Measurements from ENCODE around the gene ASTN1. TPM values are rescaled to one million over a fixed set of nuclear protein-coding genes. Genes with fewer than 3 reads are reported as not detected.

The ASTN1 gene
- total RNA-seq, 1 experiment from 2014 or later = 0.42 TPM

DNA sequence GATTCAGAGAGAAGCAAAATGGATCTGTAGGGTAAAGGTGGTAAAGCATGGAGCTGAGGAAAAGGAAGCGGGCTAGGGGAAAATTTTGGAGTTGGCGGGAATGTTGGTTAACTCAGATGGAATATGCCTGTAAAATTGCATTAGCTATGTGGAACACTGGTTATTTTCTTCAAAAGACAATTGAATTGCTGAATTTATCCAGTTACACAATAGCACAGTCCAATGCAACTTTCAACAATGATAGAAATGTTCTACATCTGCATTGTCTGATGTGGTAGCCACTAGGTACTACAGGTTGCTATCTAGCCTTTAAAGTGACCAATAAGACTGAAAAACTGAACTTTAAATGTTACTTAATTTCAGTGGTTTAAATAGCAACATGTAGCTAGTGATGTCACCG is 315.2 kb downstream of the ASTN1 start:
- ChIA-PET POLR2A (no interaction called here), RAD21 (ENCODE audit: low non-redundant PET in 1 of 2, low total read pairs in 2 of 2, uncharacterized antibody in 2 of 2, unreplicated experiment in 2 of 2) (no interaction called here), CTCF (no interaction called here)
- no peak overlapping the region for H3K9ac ChIP-seq (ENCODE audit: low read length)
- intact Hi-C loops (cut with micrococcal nuclease) = loop anchor here (10.0 kb wide), 1 partner anchor 1474 kb away; no protein-coding TSS in a partner anchor
- H3K79me2 ChIP-seq (ENCODE audit: insufficient read depth, low read length) = no peaks in the 10 kb centered on the region
- TF ChIP-seq SRF (IDR thresholded peaks at IDR 0.05; ENCODE audit: low read depth) = no peak
- no peak for TF ChIP-seq YY1 (IDR thresholded peaks at IDR 0.05; ENCODE audit: extremely low read depth, insufficient replicate concordance, low read depth, low read length)
- no peak for TF ChIP-seq JUND (IDR thresholded peaks at IDR 0.05)
- TF ChIP-seq CEBPB (IDR thresholded peaks at IDR 0.05; ENCODE audit: low read depth) = no peak
- TF ChIP-seq RAD21 (IDR thresholded peaks at IDR 0.05; ENCODE audit: low read depth) = no peak
- no peak for TF ChIP-seq POLR2A (IDR thresholded peaks at IDR 0.05; ENCODE audit: borderline replicate concordance, extremely low read depth, insufficient read depth, insufficient read length)
- no peak for TF ChIP-seq CBX3 (IDR thresholded peaks at IDR 0.05; ENCODE audit: low read depth)
- TF ChIP-seq, protein P1, sequence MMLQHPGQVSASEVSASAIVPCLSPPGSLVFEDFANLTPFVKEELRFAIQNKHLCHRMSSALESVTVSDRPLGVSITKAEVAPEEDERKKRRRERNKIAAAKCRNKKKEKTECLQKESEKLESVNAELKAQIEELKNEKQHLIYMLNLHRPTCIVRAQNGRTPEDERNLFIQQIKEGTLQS (IDR thresholded peaks at IDR 0.05) = no peak
- H3K9me2 ChIP-seq (ENCODE audit: insufficient read depth) = no peaks in the 10 kb centered on the region
- no peak overlapping the region for H3K27ac ChIP-seq (ENCODE audit: low read depth, low read length)
- H3K4me2 ChIP-seq (ENCODE audit: low read length) = no peak overlapping the region
- H3K4me1 ChIP-seq (ENCODE audit: control insufficient read depth in 1 of 2, insufficient read depth in 2 of 2, low read length in 2 of 2) = no peaks in the 10 kb centered on the region
- H3K9me3 ChIP-seq (ENCODE audit: control insufficient read depth in 1 of 2, insufficient read depth in 1 of 2, low read depth in 1 of 2, low read length in 2 of 2) = no peaks in the 10 kb centered on the region
- H3K27me3 ChIP-seq (ENCODE audit: insufficient read depth, low read length) = no peaks in the 10 kb centered on the region
- H3K36me3 ChIP-seq (ENCODE audit: control insufficient read depth in 1 of 2, insufficient read depth in 2 of 2, low read length in 2 of 2) = no peaks in the 10 kb centered on the region
- no TSS peak for BruUV-seq (replicated peaks)
- ATAC-seq (no peak), DNase-seq (ENCODE audit: low read depth, low spot score) (no peak)
- H4K20me1 ChIP-seq (ENCODE audit: insufficient read depth) = no peaks in the 10 kb centered on the region
- H3K4me3 ChIP-seq (replicated peaks in 1 of 2; ENCODE audit: low read depth in 1 of 2, low read length in 2 of 2) = no peak overlapping the region
- no peak overlapping the region for H2AFZ ChIP-seq (ENCODE audit: low read depth, low read length, poor library complexity, severe bottlenecking)

- intact Hi-C loops (cut with micrococcal nuclease) = loop anchor here (10.0 kb wide), 1 partner anchor 1472 kb away; no protein-coding TSS in a partner anchor
- CTCF ChIA-PET = interaction anchor here (0.8 kb wide), 1 partner anchor 1692 kb away, joined by 3 read pairs; no protein-coding TSS in a partner anchor
- POLR2A ChIA-PET = no interaction called here
- TF ChIP-seq CTCF (IDR thresholded peaks at IDR 0.05 in 2 of 3, conservative IDR thresholded peaks at IDR 0.05 in 1 of 3; ENCODE audit: borderline replicate concordance in 1 of 3, insufficient read depth in 1 of 3, low read depth in 2 of 3, low read length in 2 of 3) (no peak), POLR2A (IDR thresholded peaks at IDR 0.05; ENCODE audit: borderline replicate concordance, extremely low read depth, insufficient read depth, insufficient read length) (no peak), TCF7L2 (IDR thresholded peaks at IDR 0.05; ENCODE audit: borderline replicate concordance, extremely low read depth, insufficient read depth, insufficient read length) (no peak), POLR2AphosphoS5 (IDR thresholded peaks at IDR 0.05; ENCODE audit: low read depth, low read length) (no peak), MAX (IDR thresholded peaks at IDR 0.05) (no peak), EGR1 (IDR thresholded peaks at IDR 0.05; ENCODE audit: low read depth) (no peak)
- TF ChIP-seq, protein P1 (IDR thresholded peaks at IDR 0.05) = no peak
- TF ChIP-seq, protein P2, sequence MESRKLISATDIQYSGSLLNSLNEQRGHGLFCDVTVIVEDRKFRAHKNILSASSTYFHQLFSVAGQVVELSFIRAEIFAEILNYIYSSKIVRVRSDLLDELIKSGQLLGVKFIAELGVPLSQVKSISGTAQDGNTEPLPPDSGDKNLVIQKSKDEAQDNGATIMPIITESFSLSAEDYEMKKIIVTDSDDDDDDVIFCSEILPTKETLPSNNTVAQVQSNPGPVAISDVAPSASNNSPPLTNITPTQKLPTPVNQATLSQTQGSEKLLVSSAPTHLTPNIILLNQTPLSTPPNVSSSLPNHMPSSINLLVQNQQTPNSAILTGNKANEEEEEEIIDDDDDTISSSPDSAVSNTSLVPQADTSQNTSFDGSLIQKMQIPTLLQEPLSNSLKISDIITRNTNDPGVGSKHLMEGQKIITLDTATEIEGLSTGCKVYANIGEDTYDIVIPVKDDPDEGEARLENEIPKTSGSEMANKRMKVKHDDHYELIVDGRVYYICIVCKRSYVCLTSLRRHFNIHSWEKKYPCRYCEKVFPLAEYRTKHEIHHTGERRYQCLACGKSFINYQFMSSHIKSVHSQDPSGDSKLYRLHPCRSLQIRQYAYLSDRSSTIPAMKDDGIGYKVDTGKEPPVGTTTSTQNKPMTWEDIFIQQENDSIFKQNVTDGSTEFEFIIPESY (IDR thresholded peaks at IDR 0.05; ENCODE audit: extremely low read depth, insufficient replicate concordance, low read length) = no peak
Measured at GRCh38 chr1:176847052-176847451, 317.5 kb downstream of the ASTN1 start.

More at GRCh38 chr1:176847052-176847451, 317.5 kb downstream of the ASTN1 start:
- Histone ChIP-seq H3K4me1 (ENCODE audit: control insufficient read depth in 1 of 2, insufficient read depth in 2 of 2, low read length in 2 of 2) (no peaks in the 10 kb centered on the region), H3K36me3 (ENCODE audit: control insufficient read depth in 1 of 2, insufficient read depth in 2 of 2, low read length in 2 of 2) (no peaks in the 10 kb centered on the region), H3K27ac (ENCODE audit: low read depth, low read length) (no peak overlapping the region), H3K9ac (ENCODE audit: low read length) (no peak overlapping the region), H3K27me3 (ENCODE audit: insufficient read depth, low read length) (peaks cover 5% of the 10 kb centered on the region; the same call in 1 of the 2 replicates), H2AFZ (ENCODE audit: low read depth, low read length, poor library complexity, severe bottlenecking) (no peak overlapping the region), H3K9me2 (ENCODE audit: insufficient read depth) (no peaks in the 10 kb centered on the region), H3K79me2 (ENCODE audit: insufficient read depth, low read length) (no peaks in the 10 kb centered on the region), H3K9me3 (ENCODE audit: control insufficient read depth in 1 of 2, insufficient read depth in 1 of 2, low read depth in 1 of 2, low read length in 2 of 2) (no peaks in the 10 kb centered on the region), H4K20me1 (ENCODE audit: insufficient read depth) (no peaks in the 10 kb centered on the region), H3K4me3 (replicated peaks in 1 of 2; ENCODE audit: low read depth in 1 of 2, low read length in 2 of 2) (no peak overlapping the region), H3K4me2 (ENCODE audit: low read length) (no peak overlapping the region)
- RAD21 ChIA-PET (ENCODE audit: low non-redundant PET in 1 of 2, low total read pairs in 2 of 2, uncharacterized antibody in 2 of 2, unreplicated experiment in 2 of 2) = no interaction called here
- no TSS peak for BruUV-seq (replicated peaks)
- ATAC-seq (no peak), DNase-seq (ENCODE audit: low read depth, low spot score) (no peak)

All from HCT116 (cell line).